Measurements from ENCODE around the gene TMPRSS6. TPM values are rescaled to one million over a fixed set of nuclear protein-coding genes. Genes with fewer than 3 reads are reported as not detected.

Gene TMPRSS6
- total and polyA plus RNA-seq, 2 of the 8 experiments (the other 6 are each of a cell fraction or from before 2014, with no cell fraction given) = 0.02 TPM; not detected in 1

DNA sequence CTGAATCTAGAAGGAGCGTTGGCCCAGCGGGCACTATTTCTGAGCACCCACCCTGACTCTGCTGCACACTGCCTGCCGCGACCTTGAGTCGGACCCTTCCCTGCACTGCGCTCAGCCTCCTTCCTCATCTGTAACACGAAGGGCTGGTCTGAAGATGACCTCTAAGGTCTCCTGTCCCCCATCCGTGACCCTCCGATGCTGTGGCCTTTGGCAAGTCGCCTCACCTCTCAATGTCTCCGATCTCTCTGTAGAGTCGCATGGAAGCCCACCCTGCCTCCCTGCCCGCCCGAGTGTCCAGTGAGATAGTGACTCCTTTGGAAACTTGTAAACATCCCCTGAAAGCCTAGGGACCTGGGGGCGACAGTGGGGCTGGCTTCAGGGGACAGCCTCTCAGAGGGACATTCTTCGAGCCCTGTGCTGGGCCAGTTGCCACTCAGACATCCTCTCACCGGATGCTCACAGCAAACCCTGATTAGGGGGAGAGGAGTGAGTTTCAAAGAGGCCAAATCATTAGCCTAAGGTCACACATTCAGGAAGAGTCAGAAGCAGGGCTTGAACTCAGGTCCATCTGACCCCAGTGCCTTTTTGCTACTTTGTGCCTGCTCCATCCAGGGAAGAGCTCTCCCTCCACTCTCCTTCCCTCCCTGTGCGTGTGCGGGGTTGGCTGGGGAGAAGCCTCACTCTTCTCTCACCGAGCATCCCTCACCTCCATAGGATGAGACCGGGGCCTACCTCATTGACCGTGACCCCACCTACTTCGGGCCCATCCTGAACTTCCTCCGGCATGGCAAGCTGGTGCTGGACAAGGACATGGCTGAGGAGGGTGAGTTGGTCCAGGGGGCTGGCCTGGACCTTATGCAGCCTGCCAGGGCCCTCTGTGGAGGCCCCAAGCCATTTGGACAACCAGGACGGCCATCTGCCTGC, 56.9 kb downstream of the TMPRSS6 start (continued):
- TF ChIP-seq, protein P1, sequence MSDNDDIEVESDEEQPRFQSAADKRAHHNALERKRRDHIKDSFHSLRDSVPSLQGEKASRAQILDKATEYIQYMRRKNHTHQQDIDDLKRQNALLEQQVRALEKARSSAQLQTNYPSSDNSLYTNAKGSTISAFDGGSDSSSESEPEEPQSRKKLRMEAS (IDR thresholded peaks at IDR 0.05) = no peak
- TF ChIP-seq KDM5A (IDR thresholded peaks at IDR 0.05; ENCODE audit: low read length) (no peak), ZNF274 (IDR thresholded peaks at IDR 0.05; ENCODE audit: borderline replicate concordance, extremely low read depth, low read length) (no peak), CEBPB (IDR thresholded peaks at IDR 0.05; ENCODE audit: low read depth, low read length) (no peak), USF2 (IDR thresholded peaks at IDR 0.05; ENCODE audit: low read length) (no peak)
